Pancreas (tissue), 10 donors: Measurements from ENCODE around the gene PSMC3IP. TPM values are rescaled to one million over a fixed set of nuclear protein-coding genes. Genes with fewer than 3 reads are reported as not detected.

Source experiments
- ATAC-seq, 4 donors: fragments of 200-7000 bp; cut with Tn5 transposase; one replicate each; pipeline versions ENCODE4 v1.8.0 to v1.9.1; 2020; ENCODE audit warnings: mild to moderate bottlenecking in 4 of 4, moderate library complexity in 4 of 4
- DNase-seq, 6 donors: peaks; one replicate each; pipeline ENCODE4 v3.0.0-alpha.2; 2020
- FAIRE-seq: peaks from 2 replicates; lab custom pipeline; 2012; peaks lifted over from hg19 to GRCh38; lab: Jason Lieb, UNC
- H3K27ac ChIP-seq, 4 donors: fragments of 200-600 bp; sonication (generic); 1 replicate in 3 of 4; 2 replicates in 1 of 4; pipeline versions ENCODE4 v1.5.0 to v1.8.0; 2020
- H3K27me3 ChIP-seq, 4 donors: fragments of 200-600 bp; one replicate each; pipeline ENCODE4 v1.8.0; 2021
- H3K36me3 ChIP-seq, 3 donors: fragments of 200-600 bp; sonication (generic) in 1 of 3; one replicate each; pipeline versions ENCODE4 v1.5.0 to v1.8.0; 2020 to 2021
- H3K4me1 ChIP-seq, 3 donors: fragments of 200-600 bp; one replicate each; pipeline ENCODE4 v1.8.0; 2021
- H3K4me3 ChIP-seq, 4 donors: fragments of 200-600 bp; sonication (generic) in 2 of 4; one replicate each; pipeline versions ENCODE4 v1.5.0 to v1.8.0; 2020 to 2021
- H3K9me3 ChIP-seq, 4 donors: fragments of 200-600 bp; one replicate each; pipeline ENCODE4 v1.8.0; 2021
- WGBS, 2 donors: extraction: QIAGEN DNeasy Blood & Tissue Kit; methylation state at CpG; one replicate each; pipeline ENCODE4 v1.1.7; 2013; 5-methylcytosine and 5-hydroxymethylcytosine counted together
- intact Hi-C, 3 donors: fragments of 100-400 bp; cut with DNase I; formaldehyde crosslinking; loops; one replicate each; pipeline versions ENCODE4 v1.11.1 to v1.14.2; 2022
- polyA plus RNA-seq, 2 donors: library from polyadenylated mRNA; stranded (reverse); fragments of 200-250 nt; gene quantifications; one replicate each; pipeline ENCODE4 v1.2.3, GENCODE V29; 2013
- total RNA-seq, 6 donors: library from RNA; stranded (reverse); fragmentation: NEBNext Ultra II Directional in 4 of 6; extraction: Animal tissue kit (Norgen Biotek cat#: 25700) in 4 of 6; gene quantifications; one replicate each; pipeline versions ENCODE4 v1.2.1 to v1.2.4, GENCODE V29; 2021 to 2023
- TF ChIP-seq, protein P1 (sequence below), 4 donors: fragments of 200-600 bp; sonication (generic) in 3 of 4; IDR thresholded peaks; one replicate each; pipeline versions ENCODE4 v1.5.0 to v1.8.0; 2021; ENCODE audit warnings: antibody characterized with exemption in 4 of 4
- donor health status: healthy with polysubstance abuse.
- donor health status: DM: no; HTN: no; CAD: no; lungs with moderate emphysema.
- donor health status: DM: no; HTN: no; CAD: no.
- donor health status: control.
- donor health status: control.
- donor health status: Bipolar disorder and iron deficiency.
- donor health status: DM: yes; HTN: yes; CAD: no.
- donor health status: DM: no; HTN: no; CAD: no.
- donor health status: DM: no; HTN: no; CAD: no.
- donor health status: DM: yes; HTN: yes; CAD: no.

PSMC3IP gene
- total and polyA plus RNA-seq, 8 donors = 1.0 to 7.0 (median 2.4) TPM

DNA sequence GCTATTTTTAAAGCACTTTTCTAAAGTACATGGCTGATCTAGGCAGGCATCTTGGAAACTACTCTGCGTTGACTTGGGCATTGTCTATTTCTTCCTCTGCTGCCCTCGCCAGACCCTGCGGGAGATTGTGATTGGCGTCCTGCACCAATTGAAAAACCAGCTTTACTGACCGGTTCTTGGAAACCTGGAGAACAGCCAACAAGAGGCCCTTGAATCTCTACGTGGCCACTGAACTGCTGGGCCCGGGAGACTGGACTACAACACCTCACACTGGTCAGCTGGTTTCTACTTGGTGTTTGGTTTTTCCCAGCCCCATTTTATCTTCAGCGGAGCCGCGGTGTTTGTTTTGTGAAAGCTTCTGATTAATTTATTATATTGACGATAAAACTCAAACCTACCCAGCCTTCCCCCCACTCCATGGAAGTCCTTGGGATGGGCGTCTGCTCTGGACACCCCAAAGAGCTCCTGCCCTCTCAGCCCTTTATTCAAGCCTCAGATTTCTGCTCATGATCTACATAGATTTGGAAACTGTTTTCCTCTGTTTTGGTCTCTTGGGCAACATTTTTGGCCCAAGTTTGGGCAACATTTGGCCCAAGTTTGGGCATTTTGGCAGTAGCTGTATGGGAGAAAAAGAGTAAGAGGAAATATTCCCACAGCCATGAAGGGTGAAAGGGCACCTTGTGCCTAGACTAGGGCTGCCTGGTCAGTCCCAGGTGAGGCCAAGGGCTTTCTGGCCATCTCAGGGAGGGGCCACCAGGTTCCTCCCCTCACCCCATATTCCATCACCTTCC lies 5.9 kb downstream of the PSMC3IP start:
- FAIRE-seq (no peak), DNase-seq (peak in 5 of 6 donors; percentile 42 to 73 (median 64)), ATAC-seq (peak in 3 of 4 donors; percentile 8 to 55 (median 16))
- intact Hi-C loops = no loop called here
- Histone ChIP-seq H3K36me3 (peaks cover 3 to 47% (median 28%) of the 10 kb centered on the region in 3 donors), H3K4me3 (no peak overlapping the region), H3K4me1 (peaks cover 4 to 20% (median 4%) of the 10 kb centered on the region in 3 donors), H3K27me3 (no peaks in the 10 kb centered on the region), H3K9me3 (no peaks in the 10 kb centered on the region), H3K27ac (peak overlapping the region in 2 of 4 donors; percentile 15 to 46)
- WGBS, 2 donors = 19 to 21% methylated on average over 12 of the region's 12 CpGs
- TF ChIP-seq, protein P1, sequence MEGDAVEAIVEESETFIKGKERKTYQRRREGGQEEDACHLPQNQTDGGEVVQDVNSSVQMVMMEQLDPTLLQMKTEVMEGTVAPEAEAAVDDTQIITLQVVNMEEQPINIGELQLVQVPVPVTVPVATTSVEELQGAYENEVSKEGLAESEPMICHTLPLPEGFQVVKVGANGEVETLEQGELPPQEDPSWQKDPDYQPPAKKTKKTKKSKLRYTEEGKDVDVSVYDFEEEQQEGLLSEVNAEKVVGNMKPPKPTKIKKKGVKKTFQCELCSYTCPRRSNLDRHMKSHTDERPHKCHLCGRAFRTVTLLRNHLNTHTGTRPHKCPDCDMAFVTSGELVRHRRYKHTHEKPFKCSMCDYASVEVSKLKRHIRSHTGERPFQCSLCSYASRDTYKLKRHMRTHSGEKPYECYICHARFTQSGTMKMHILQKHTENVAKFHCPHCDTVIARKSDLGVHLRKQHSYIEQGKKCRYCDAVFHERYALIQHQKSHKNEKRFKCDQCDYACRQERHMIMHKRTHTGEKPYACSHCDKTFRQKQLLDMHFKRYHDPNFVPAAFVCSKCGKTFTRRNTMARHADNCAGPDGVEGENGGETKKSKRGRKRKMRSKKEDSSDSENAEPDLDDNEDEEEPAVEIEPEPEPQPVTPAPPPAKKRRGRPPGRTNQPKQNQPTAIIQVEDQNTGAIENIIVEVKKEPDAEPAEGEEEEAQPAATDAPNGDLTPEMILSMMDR (IDR thresholded peaks at IDR 0.05) = no peak

DNA sequence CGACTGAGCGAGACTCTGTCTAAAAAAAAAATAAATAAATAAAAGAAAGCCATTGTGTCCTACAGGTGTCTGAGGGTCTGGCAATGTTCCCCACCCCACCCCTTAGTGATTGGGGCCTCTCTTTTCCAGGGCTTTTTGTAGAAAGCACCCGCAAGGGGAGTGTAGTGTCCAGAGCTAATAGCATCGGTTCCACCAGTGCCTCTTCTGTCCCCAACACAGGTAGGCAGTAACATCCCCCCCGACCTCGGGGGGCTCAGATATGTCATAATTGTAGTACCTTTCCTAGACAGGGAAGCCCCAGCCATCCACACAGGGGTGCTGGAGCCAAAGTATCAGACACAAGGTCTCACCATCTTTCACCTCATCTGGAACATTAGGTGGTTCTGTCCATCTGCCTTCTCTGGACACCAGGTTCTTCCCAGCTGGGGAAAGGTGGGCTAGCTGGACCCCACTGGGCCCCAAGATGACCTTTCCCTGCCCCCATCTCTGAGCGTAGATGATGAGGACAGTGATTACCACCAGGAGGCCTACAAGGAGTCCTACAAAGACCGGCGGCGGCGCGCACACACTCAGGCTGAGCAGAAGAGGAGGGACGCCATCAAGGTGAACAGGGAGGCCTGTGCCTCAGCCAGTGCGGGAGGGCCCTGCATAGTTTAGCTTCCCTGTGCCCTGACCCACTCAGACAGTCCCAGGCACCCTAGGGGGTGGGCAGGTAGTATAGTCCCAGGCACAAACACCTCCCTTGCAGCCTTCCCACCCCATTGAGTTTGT lies 9.0 kb downstream of the PSMC3IP start:
- Histone ChIP-seq H3K27ac (no peak overlapping the region), H3K36me3 (peaks cover under 1 to 62% (median 34%) of the 10 kb centered on the region in 3 donors), H3K4me3 (no peak overlapping the region), H3K27me3 (no peaks in the 10 kb centered on the region), H3K4me1 (peaks cover 4 to 33% (median 5%) of the 10 kb centered on the region in 3 donors), H3K9me3 (no peaks in the 10 kb centered on the region)
- intact Hi-C loops = no loop called here
- ATAC-seq (no peak), FAIRE-seq (no peak), DNase-seq (peak in 1 of 6 donors; percentile 65)
- WGBS, 2 donors = 81 to 84% methylated on average over 14 of the region's 14 CpGs
- TF ChIP-seq, protein P1 (IDR thresholded peaks at IDR 0.05) = no peak

DNA sequence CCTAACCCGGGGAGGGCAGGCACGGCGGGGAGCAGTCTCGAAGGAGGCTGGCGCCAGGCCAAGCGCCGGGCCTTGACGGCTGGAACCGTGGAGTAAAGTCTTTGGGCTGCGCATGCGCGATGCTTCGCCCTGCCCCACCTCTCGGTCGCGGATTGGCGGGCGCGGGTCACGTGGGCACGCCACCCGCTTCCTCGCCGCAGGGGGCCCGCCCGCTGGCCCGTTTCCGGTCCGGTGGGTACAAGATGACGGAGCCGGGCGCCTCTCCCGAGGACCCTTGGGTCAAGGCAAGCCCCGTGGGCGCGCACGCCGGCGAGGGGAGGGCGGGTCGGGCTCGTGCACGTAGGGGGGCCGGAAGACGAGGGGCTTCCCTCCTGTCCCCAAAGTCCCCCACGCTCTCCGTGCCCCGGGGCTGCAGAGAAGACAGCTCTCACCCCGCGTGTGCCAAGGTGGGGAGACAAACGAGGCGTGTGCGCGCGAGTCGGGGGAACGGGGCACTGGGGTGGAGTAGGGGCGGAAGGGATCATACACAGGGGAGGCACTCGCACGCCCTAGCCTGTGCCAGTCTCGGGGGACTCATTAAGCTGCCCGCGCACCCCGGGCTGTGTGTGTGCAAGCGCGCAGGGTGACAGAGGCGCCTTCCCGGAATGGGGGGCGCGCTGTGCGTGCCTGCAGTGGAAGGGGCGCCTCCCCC lies 10.5 kb downstream of the PSMC3IP start, which contains the start of gene MLX:
Gene MLX, plus strand, starts transcription at position 218 of the 691 bp plus-strand sequence. Its CDS starts 25 bp downstream, at position 243.
- FAIRE-seq (no peak), ATAC-seq (peak; percentile 76 to 83 (median 82)), DNase-seq (peak; percentile 91 to 99 (median 96))
- TF ChIP-seq, protein P1 (IDR thresholded peaks at IDR 0.05) = no peak
- WGBS, 2 donors = 0% methylated on average over 42 to 72 of the region's 72 CpGs
- H3K36me3 ChIP-seq = peaks cover 0 to 47% (median 22%) of the 10 kb centered on the region in 3 donors
- peak within 1 kb of the TSS; percentile 87 to 93 (median 90) for H3K27ac ChIP-seq
- no peaks in the 10 kb centered on the region for H3K27me3 ChIP-seq
- H3K4me1 ChIP-seq = peaks cover 3 to 32% (median 11%) of the 10 kb centered on the region in 3 donors
- H3K4me3 ChIP-seq = peak within 1 kb of the TSS; percentile 73 to 88 (median 82)
- no peaks in the 10 kb centered on the region for H3K9me3 ChIP-seq
- intact Hi-C loops = no loop called here

DNA sequence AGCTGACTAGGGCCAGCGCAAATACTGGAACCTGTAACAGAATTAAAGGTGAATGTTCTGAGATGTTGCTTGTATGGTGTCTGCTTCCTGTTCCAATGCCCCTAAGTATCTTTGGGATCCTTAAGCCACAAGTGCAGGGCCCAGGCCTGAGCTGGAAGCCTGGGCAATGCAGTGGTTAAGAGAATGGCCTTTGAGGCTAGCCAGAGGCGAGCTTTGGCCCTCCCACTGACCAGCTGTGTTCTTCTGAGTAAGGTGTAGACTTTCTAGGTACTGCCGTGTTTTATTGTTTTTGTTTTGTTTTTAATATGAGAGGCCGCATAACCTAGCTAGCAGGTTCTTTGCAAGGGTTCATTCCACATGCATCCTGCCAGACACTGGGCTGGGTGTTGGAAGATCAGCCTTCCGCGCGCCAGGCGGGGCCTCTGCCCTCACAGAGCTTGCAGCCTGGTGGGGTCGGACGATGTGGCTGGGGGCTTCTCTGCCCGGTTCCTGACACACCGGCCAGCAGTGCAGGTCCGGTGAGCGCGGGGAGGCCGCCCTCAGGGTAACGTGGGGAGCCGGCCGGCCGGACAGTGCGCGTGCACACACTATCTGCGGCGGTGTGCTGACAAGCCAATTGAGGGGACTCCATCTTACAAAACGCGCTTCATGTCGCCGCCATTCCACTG lies 11.2 kb downstream of the PSMC3IP start:
- H3K27ac ChIP-seq = peak overlapping the region; percentile 87 to 93 (median 90)
- no peaks in the 10 kb centered on the region for H3K9me3 ChIP-seq
- H3K27me3 ChIP-seq = no peaks in the 10 kb centered on the region
- DNase-seq (peak in 1 of 6 donors; percentile 30), ATAC-seq (peak in 1 of 4 donors; percentile 25), FAIRE-seq (no peak)
- peaks cover 0 to 30% (median 10%) of the 10 kb centered on the region in 3 donors for H3K4me1 ChIP-seq
- peak overlapping the region; percentile 73 to 88 (median 82) for H3K4me3 ChIP-seq
- intact Hi-C loops = no loop called here
- 20 to 26% methylated on average over 28 of the region's 28 CpGs for WGBS, 2 donors
- TF ChIP-seq, protein P1 (IDR thresholded peaks at IDR 0.05) = no peak
- H3K36me3 ChIP-seq = peaks cover 0 to 44% (median 18%) of the 10 kb centered on the region in 3 donors
